WTC11 (cell line): ENCODE measurements around the gene GRM4. TPM values are rescaled to one million over a fixed set of nuclear protein-coding genes. Genes with fewer than 3 reads are reported as not detected.

Source experiments
- ATAC-seq: fragments of 200-7000 bp; cut with Tn5 transposase; 2 replicates; pipeline ENCODE4 v1.10.0; 2021; ENCODE audit warnings: mild to moderate bottlenecking, moderate library complexity
- CTCF ChIA-PET: fragments of 300-600 bp; sonication (Branson Sonifier 250); formaldehyde crosslinking; loops from one replicate; lab custom pipeline; 2021; ENCODE audit warnings: antibody characterized with exemption; lab: Charles Lee
- POLR2A ChIA-PET: fragments of 350-600 bp; sonication (Branson Sonifier 250); formaldehyde crosslinking; loops from one replicate; lab custom pipeline; 2021; ENCODE audit warnings: antibody characterized with exemption; lab: Charles Lee
- DNase-seq: peaks from one replicate; pipeline ENCODE4 v3.0.0; 2021; ENCODE audit warnings: low spot score
- H3K27ac Mint-ChIP-seq: 2 replicates; pipeline ENCODE4 v1.8.0; 2021; ENCODE audit warnings: mixed read lengths
- H3K27me3 Mint-ChIP-seq: 2 replicates; pipeline ENCODE4 v1.8.0; 2021; ENCODE audit warnings: low read depth, mild to moderate bottlenecking, moderate library complexity, mixed read lengths
- H3K36me3 Mint-ChIP-seq: 2 replicates; pipeline ENCODE4 v1.8.0; 2021; ENCODE audit warnings: mixed read lengths
- H3K4me1 Mint-ChIP-seq: 2 replicates; pipeline ENCODE4 v1.8.0; 2022; ENCODE audit warnings: mixed read lengths
- H3K4me3 Mint-ChIP-seq: 2 replicates; pipeline ENCODE4 v1.8.0; 2021; ENCODE audit warnings: mild to moderate bottlenecking, moderate library complexity, mixed read lengths
- H3K9me3 Mint-ChIP-seq: 2 replicates; pipeline ENCODE4 v1.8.0; 2021; ENCODE audit warnings: mixed read lengths
- FOXJ3 ChIP-seq: sonication (generic); formaldehyde crosslinking; IDR thresholded peaks from 2 replicates; pipeline ENCODE4 v1.9.0; 2021; ENCODE audit warnings: missing genetic modification reagents, mild to moderate bottlenecking, borderline replicate concordance
- GABPB1 ChIP-seq: sonication (generic); formaldehyde crosslinking; IDR thresholded peaks from 2 replicates; pipeline ENCODE4 v1.8.1; 2023; ENCODE audit warnings: mild to moderate bottlenecking, missing genetic modification reagents
- MXD4 ChIP-seq: fragments of 250-450 bp; sonication (Bioruptor Pico); IDR thresholded peaks from 2 replicates; pipeline ENCODE4 v1.8.0; 2021; ENCODE audit warnings: mild to moderate bottlenecking, moderate library complexity, borderline replicate concordance
- total RNA-seq: library from RNA; stranded (reverse); gene quantifications from 3 replicates; pipeline ENCODE4 v1.2.3, GENCODE V29; 2021
- TF ChIP-seq, protein P1 (sequence below): fragments of 250-450 bp; sonication (Bioruptor Pico); IDR thresholded peaks from 2 replicates; pipeline ENCODE4 v1.9.0; 2021; ENCODE audit warnings: mild to moderate bottlenecking
- TF ChIP-seq, protein P2 (sequence below): sonication (generic); formaldehyde crosslinking; IDR thresholded peaks from 2 replicates; pipeline ENCODE4 v1.8.1; 2023; ENCODE audit warnings: mild to moderate bottlenecking, missing genetic modification reagents, borderline replicate concordance
- TF ChIP-seq, protein P3 (sequence below): sonication (generic); formaldehyde crosslinking; IDR thresholded peaks from 2 replicates; pipeline ENCODE4 v1.8.0; 2022; ENCODE audit warnings: mild to moderate bottlenecking, missing genetic modification reagents
- TF ChIP-seq, protein P4 (sequence below): sonication (generic); formaldehyde crosslinking; IDR thresholded peaks from 2 replicates; pipeline ENCODE4 v1.8.0; 2022; ENCODE audit warnings: mild to moderate bottlenecking, missing genetic modification reagents
- TF ChIP-seq, protein P5 (sequence below): sonication (generic); formaldehyde crosslinking; IDR thresholded peaks from 2 replicates; pipeline ENCODE4 v1.8.0; 2023; ENCODE audit warnings: mild to moderate bottlenecking, missing genetic modification reagents
- TF ChIP-seq, protein P6 (sequence below): sonication (generic); formaldehyde crosslinking; IDR thresholded peaks from 2 replicates; pipeline ENCODE4 v1.8.1; 2023; ENCODE audit warnings: mild to moderate bottlenecking, missing genetic modification reagents, moderate library complexity
- TF ChIP-seq, protein P7 (sequence below): sonication (generic); formaldehyde crosslinking; IDR thresholded peaks from 2 replicates; pipeline ENCODE4 v1.8.0; 2022; ENCODE audit warnings: missing genetic modification reagents

GRM4 gene
- total RNA-seq, 1 experiment from 2014 or later: 34.5 TPM

DNA sequence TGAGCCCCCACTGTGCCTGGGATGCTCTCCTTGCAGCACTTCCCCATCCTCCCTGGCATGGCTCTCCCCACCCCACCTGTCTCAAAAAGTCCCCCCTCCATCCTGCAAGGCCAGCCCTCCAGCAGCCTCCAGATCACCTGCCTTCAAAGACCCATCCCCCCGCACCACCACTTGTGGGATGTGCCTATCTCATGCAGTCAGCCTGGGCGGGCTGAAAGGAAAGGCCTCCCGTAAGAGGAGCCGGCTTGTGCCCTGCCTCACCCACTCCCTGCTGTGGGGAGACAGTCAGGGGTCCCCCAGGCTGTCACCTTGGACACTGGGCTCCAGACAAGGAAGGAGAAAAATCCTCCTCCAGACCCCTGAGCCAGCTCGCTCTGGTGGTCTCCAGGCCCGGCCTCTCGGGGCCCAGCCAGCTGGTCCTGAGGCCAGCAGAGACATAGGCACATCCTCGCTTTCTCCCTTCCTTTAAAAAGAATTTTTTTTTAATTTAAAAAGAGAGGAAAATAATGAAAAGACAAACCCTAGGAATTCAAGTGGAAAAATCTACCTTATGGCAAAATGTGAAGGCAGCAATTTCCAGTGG lies 77.3 kb downstream of the GRM4 start (continued):
- TF ChIP-seq, protein P1, sequence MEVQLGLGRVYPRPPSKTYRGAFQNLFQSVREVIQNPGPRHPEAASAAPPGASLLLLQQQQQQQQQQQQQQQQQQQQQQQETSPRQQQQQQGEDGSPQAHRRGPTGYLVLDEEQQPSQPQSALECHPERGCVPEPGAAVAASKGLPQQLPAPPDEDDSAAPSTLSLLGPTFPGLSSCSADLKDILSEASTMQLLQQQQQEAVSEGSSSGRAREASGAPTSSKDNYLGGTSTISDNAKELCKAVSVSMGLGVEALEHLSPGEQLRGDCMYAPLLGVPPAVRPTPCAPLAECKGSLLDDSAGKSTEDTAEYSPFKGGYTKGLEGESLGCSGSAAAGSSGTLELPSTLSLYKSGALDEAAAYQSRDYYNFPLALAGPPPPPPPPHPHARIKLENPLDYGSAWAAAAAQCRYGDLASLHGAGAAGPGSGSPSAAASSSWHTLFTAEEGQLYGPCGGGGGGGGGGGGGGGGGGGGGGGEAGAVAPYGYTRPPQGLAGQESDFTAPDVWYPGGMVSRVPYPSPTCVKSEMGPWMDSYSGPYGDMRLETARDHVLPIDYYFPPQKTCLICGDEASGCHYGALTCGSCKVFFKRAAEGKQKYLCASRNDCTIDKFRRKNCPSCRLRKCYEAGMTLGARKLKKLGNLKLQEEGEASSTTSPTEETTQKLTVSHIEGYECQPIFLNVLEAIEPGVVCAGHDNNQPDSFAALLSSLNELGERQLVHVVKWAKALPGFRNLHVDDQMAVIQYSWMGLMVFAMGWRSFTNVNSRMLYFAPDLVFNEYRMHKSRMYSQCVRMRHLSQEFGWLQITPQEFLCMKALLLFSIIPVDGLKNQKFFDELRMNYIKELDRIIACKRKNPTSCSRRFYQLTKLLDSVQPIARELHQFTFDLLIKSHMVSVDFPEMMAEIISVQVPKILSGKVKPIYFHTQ (CRISPR knock-in tag): no peak
- no peak for TF ChIP-seq FOXJ3 (CRISPR knock-in tag)
- TF ChIP-seq, protein P2, sequence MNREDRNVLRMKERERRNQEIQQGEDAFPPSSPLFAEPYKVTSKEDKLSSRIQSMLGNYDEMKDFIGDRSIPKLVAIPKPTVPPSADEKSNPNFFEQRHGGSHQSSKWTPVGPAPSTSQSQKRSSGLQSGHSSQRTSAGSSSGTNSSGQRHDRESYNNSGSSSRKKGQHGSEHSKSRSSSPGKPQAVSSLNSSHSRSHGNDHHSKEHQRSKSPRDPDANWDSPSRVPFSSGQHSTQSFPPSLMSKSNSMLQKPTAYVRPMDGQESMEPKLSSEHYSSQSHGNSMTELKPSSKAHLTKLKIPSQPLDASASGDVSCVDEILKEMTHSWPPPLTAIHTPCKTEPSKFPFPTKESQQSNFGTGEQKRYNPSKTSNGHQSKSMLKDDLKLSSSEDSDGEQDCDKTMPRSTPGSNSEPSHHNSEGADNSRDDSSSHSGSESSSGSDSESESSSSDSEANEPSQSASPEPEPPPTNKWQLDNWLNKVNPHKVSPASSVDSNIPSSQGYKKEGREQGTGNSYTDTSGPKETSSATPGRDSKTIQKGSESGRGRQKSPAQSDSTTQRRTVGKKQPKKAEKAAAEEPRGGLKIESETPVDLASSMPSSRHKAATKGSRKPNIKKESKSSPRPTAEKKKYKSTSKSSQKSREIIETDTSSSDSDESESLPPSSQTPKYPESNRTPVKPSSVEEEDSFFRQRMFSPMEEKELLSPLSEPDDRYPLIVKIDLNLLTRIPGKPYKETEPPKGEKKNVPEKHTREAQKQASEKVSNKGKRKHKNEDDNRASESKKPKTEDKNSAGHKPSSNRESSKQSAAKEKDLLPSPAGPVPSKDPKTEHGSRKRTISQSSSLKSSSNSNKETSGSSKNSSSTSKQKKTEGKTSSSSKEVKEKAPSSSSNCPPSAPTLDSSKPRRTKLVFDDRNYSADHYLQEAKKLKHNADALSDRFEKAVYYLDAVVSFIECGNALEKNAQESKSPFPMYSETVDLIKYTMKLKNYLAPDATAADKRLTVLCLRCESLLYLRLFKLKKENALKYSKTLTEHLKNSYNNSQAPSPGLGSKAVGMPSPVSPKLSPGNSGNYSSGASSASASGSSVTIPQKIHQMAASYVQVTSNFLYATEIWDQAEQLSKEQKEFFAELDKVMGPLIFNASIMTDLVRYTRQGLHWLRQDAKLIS: no peak
- TF ChIP-seq GABPB1 (CRISPR knock-in tag): no peak
- TF ChIP-seq, all 79 proteins: peak for 0

DNA sequence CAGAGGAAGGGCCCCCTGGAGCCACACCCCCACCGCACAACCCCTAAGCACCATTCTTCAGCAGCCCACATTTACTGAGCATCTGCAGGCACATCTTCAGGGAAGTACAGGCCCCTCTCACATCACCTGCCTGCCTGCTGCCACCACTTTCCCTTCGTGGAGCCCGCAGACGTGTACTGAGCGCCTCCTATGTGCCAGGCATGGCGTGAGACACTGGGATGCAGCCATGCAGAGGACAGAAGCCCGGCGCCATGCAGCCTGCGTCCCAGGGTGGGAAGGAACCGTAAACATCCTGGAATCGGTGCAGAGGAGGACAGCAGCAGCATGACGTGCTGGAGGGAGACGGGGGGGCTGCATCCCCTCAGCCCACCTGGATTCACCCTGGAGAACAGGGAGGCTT lies 78.1 kb downstream of the GRM4 start:
- Mint-ChIP-seq H3K27me3 (no peaks in the 10 kb centered on the region), H3K4me1 (peaks cover 2% of the 10 kb centered on the region; the same call in 1 of the 2 replicates), H3K36me3 (no peaks in the 10 kb centered on the region), H3K9me3 (no peaks in the 10 kb centered on the region), H3K27ac (no peak overlapping the region), H3K4me3 (no peak overlapping the region)
- DNase-seq: no peak
- TF ChIP-seq, protein P3, sequence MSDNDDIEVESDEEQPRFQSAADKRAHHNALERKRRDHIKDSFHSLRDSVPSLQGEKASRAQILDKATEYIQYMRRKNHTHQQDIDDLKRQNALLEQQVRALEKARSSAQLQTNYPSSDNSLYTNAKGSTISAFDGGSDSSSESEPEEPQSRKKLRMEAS (CRISPR knock-in tag): 0 out of 2 replicates have a peak, but pooled peaks have one; percentile 16
- TF ChIP-seq, protein P4, sequence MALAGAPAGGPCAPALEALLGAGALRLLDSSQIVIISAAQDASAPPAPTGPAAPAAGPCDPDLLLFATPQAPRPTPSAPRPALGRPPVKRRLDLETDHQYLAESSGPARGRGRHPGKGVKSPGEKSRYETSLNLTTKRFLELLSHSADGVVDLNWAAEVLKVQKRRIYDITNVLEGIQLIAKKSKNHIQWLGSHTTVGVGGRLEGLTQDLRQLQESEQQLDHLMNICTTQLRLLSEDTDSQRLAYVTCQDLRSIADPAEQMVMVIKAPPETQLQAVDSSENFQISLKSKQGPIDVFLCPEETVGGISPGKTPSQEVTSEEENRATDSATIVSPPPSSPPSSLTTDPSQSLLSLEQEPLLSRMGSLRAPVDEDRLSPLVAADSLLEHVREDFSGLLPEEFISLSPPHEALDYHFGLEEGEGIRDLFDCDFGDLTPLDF (CRISPR knock-in tag): no peak
- ChIA-PET POLR2A (no interaction called here), CTCF (interaction anchor here (0.7 to 6.2 kb wide), 6 partner anchors 14 to 109 kb away, joined by 3 to 57 read pairs (median 8); no protein-coding TSS in a partner anchor)
- ATAC-seq: peak; percentile 38

DNA sequence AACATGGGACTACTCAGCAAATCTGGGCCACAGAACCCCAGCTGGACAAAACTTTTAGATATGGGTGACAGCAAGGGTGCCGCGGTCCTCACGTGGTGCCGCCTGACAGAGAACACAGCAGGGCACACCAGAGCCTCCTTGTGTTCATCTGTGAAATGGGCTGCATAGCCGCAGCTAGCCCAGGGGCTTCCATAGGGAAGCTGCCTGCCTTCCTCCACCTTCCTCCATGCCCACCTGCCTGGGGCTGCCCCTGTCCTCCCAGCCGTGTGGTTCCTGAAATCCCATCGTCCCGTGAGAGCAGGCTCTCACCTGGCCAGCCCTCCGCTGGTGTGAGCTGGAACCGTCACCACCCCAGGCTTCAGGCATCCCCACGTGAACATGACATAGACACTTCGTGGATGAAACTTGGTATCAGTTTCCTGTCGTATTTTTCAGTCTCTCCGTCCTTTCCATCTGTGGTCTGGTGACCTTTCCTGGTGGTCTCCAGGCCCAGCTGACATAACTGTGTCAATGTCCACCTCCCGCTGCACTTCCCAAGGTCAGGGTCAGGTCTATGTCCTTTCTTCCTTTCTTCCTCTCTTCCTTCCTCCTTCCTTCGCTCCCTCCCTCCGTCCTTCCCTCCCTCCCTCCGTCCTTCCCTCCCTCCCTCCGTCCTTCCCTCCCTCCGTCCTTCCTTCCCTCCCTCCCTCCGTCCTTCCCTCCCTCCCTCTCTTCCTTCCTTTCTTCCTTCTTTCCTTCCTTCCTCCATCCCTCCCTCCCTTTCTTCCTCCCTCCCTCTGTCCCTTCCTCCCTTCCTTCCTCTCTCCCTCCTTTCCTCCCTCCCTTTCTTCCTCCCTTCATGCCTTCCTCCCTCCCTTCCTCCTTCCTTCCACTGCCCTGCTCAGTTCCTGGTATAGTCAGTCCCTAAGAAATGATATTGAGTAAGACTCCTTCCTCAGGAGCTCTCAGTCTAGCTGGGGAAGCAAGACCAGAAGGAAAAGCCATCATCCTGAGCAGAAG lies 78.8 kb downstream of the GRM4 start:
- Mint-ChIP-seq H3K4me1 (peaks cover 2% of the 10 kb centered on the region; the same call in 1 of the 2 replicates), H3K4me3 (no peak overlapping the region), H3K27me3 (no peaks in the 10 kb centered on the region), H3K27ac (no peak overlapping the region), H3K9me3 (no peaks in the 10 kb centered on the region), H3K36me3 (no peaks in the 10 kb centered on the region)
- ChIA-PET CTCF (interaction anchor here (0.5 to 6.2 kb wide), 7 partner anchors 13 to 326 kb away, joined by 3 to 57 read pairs (median 7); no protein-coding TSS in a partner anchor), POLR2A (no interaction called here)
- TF ChIP-seq, protein P5, sequence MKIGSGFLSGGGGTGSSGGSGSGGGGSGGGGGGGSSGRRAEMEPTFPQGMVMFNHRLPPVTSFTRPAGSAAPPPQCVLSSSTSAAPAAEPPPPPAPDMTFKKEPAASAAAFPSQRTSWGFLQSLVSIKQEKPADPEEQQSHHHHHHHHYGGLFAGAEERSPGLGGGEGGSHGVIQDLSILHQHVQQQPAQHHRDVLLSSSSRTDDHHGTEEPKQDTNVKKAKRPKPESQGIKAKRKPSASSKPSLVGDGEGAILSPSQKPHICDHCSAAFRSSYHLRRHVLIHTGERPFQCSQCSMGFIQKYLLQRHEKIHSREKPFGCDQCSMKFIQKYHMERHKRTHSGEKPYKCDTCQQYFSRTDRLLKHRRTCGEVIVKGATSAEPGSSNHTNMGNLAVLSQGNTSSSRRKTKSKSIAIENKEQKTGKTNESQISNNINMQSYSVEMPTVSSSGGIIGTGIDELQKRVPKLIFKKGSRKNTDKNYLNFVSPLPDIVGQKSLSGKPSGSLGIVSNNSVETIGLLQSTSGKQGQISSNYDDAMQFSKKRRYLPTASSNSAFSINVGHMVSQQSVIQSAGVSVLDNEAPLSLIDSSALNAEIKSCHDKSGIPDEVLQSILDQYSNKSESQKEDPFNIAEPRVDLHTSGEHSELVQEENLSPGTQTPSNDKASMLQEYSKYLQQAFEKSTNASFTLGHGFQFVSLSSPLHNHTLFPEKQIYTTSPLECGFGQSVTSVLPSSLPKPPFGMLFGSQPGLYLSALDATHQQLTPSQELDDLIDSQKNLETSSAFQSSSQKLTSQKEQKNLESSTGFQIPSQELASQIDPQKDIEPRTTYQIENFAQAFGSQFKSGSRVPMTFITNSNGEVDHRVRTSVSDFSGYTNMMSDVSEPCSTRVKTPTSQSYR: no peak
- TF ChIP-seq MXD4 (CRISPR knock-in tag): no peak
- TF ChIP-seq, protein P6, sequence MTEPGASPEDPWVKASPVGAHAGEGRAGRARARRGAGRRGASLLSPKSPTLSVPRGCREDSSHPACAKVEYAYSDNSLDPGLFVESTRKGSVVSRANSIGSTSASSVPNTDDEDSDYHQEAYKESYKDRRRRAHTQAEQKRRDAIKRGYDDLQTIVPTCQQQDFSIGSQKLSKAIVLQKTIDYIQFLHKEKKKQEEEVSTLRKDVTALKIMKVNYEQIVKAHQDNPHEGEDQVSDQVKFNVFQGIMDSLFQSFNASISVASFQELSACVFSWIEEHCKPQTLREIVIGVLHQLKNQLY (CRISPR knock-in tag): no peak
- TF ChIP-seq, protein P7, sequence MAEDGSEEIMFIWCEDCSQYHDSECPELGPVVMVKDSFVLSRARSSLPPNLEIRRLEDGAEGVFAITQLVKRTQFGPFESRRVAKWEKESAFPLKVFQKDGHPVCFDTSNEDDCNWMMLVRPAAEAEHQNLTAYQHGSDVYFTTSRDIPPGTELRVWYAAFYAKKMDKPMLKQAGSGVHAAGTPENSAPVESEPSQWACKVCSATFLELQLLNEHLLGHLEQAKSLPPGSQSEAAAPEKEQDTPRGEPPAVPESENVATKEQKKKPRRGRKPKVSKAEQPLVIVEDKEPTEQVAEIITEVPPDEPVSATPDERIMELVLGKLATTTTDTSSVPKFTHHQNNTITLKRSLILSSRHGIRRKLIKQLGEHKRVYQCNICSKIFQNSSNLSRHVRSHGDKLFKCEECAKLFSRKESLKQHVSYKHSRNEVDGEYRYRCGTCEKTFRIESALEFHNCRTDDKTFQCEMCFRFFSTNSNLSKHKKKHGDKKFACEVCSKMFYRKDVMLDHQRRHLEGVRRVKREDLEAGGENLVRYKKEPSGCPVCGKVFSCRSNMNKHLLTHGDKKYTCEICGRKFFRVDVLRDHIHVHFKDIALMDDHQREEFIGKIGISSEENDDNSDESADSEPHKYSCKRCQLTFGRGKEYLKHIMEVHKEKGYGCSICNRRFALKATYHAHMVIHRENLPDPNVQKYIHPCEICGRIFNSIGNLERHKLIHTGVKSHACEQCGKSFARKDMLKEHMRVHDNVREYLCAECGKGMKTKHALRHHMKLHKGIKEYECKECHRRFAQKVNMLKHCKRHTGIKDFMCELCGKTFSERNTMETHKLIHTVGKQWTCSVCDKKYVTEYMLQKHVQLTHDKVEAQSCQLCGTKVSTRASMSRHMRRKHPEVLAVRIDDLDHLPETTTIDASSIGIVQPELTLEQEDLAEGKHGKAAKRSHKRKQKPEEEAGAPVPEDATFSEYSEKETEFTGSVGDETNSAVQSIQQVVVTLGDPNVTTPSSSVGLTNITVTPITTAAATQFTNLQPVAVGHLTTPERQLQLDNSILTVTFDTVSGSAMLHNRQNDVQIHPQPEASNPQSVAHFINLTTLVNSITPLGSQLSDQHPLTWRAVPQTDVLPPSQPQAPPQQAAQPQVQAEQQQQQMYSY (CRISPR knock-in tag): no peak
- ATAC-seq: no peak
- DNase-seq: no peak
